Prostate gland (tissue), 2 donors: ENCODE results near the gene NUF2.

Experiments used
- POLR2A ChIP-seq: fragments of 450-650 bp; IDR thresholded peaks from one replicate; pipeline ENCODE4 v1.6.1; 2016; ENCODE audit warnings: antibody characterized with exemption, mild to moderate bottlenecking
- POLR2AphosphoS5 ChIP-seq: sonication (generic); formaldehyde crosslinking; IDR thresholded peaks from one replicate; pipeline ENCODE4 v1.6.1; 2017; ENCODE audit warnings: antibody characterized with exemption
- TF ChIP-seq, protein P1 (sequence below), 4 experiments: fragments of 200-600 bp in 2 of 4; fragments of 450-650 bp in 2 of 4; sonication (generic) in 2 of 4; IDR thresholded peaks; 1 replicate in 3 of 4; 2 replicates in 1 of 4; pipeline ENCODE4 v1.5.1; 2016 to 2019; ENCODE audit warnings: antibody characterized with exemption in 4 of 4, mild to moderate bottlenecking in 2 of 4, moderate library complexity in 2 of 4

DNA sequence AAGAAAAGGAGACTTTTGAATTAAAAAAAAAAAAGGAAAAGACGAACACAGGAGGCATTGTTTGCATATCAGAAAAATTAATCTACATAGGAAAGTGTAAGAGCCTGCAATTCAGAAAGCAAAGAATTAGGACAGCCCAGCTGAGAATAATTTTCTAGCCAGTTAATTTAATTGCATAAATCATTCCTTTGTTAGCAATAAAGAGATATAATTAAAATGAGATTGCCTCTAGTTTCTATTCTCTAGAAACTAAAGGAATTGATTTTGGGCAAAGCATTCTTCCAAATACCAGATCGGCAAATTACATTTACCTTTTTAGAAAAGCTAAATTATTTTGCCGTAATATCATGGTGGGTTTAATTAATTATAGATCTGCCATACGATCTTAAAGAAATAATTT lies 46.0 kb downstream of the NUF2 start:
- TF ChIP-seq, protein P1, sequence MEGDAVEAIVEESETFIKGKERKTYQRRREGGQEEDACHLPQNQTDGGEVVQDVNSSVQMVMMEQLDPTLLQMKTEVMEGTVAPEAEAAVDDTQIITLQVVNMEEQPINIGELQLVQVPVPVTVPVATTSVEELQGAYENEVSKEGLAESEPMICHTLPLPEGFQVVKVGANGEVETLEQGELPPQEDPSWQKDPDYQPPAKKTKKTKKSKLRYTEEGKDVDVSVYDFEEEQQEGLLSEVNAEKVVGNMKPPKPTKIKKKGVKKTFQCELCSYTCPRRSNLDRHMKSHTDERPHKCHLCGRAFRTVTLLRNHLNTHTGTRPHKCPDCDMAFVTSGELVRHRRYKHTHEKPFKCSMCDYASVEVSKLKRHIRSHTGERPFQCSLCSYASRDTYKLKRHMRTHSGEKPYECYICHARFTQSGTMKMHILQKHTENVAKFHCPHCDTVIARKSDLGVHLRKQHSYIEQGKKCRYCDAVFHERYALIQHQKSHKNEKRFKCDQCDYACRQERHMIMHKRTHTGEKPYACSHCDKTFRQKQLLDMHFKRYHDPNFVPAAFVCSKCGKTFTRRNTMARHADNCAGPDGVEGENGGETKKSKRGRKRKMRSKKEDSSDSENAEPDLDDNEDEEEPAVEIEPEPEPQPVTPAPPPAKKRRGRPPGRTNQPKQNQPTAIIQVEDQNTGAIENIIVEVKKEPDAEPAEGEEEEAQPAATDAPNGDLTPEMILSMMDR (IDR thresholded peaks at IDR 0.05) = no peak
- TF ChIP-seq POLR2A (no peak), POLR2AphosphoS5 (no peak)
